Endodermal cell (in vitro differentiated cells): Measurements from ENCODE around the gene CNOT10. TPM values are rescaled to one million over a fixed set of nuclear protein-coding genes. Genes with fewer than 3 reads are reported as not detected.

ENCODE experiments used
- DNase-seq: peaks from one replicate; pipeline ENCODE4 v3.0.0-alpha.2; 2017
- H3K27ac ChIP-seq: 2 replicates; pipeline ENCODE4 v1.5.1; 2013; ENCODE audit warnings: mild to moderate bottlenecking, low read depth, low read length, moderate library complexity
- H3K27me3 ChIP-seq: 2 replicates; pipeline ENCODE4 v1.6.1; 2013; ENCODE audit warnings: mild to moderate bottlenecking, low read length, moderate library complexity; ENCODE audit not compliant: insufficient read depth, control insufficient read depth, poor library complexity, severe bottlenecking
- H3K36me3 ChIP-seq: 2 replicates; pipeline ENCODE4 v1.7.0; 2013; ENCODE audit warnings: mild to moderate bottlenecking, low read length, moderate library complexity; ENCODE audit not compliant: control insufficient read depth, insufficient read depth
- H3K4me1 ChIP-seq: one replicate; pipeline ENCODE4 v1.7.0; 2013; ENCODE audit warnings: low read length; ENCODE audit not compliant: control insufficient read depth, insufficient read depth
- H3K4me3 ChIP-seq: 2 replicates; pipeline ENCODE4 v1.5.1; 2013; ENCODE audit warnings: mild to moderate bottlenecking, low read length, moderate library complexity
- H3K9ac ChIP-seq: 2 replicates; pipeline ENCODE4 v1.6.1; 2013; ENCODE audit warnings: mild to moderate bottlenecking, low read length, moderate library complexity; ENCODE audit not compliant: poor library complexity, severe bottlenecking; ENCODE audit errors: extremely low read depth
- H3K9me3 ChIP-seq: 2 replicates; pipeline ENCODE4 v1.6.1; 2013; ENCODE audit warnings: mild to moderate bottlenecking, low read length, moderate library complexity; ENCODE audit not compliant: control insufficient read depth
- H3K27ac Mint-ChIP-seq: 2 replicates; pipeline ENCODE4 v1.8.0; 2020; ENCODE audit warnings: mixed read lengths
- H3K27me3 Mint-ChIP-seq: 2 replicates; pipeline ENCODE4 v1.8.0; 2021; ENCODE audit warnings: mild to moderate bottlenecking, mixed read lengths; ENCODE audit not compliant: insufficient read depth
- H3K36me3 Mint-ChIP-seq: 2 replicates; pipeline ENCODE4 v1.8.0; 2020; ENCODE audit warnings: low read depth, mixed read lengths
- H3K4me1 Mint-ChIP-seq: 2 replicates; pipeline ENCODE4 v1.8.0; 2020; ENCODE audit warnings: mixed read lengths
- H3K4me3 Mint-ChIP-seq: 2 replicates; pipeline ENCODE4 v1.8.0; 2020; ENCODE audit warnings: mild to moderate bottlenecking, moderate library complexity, mixed read lengths
- H3K9me3 Mint-ChIP-seq: 2 replicates; pipeline ENCODE4 v1.8.0; 2020; ENCODE audit warnings: mild to moderate bottlenecking, mixed read lengths
- CTCF ChIP-seq: fragments of 200-600 bp; sonication (generic); conservative IDR thresholded peaks from 2 replicates; pipeline ENCODE4 v1.5.0; 2021; ENCODE audit warnings: antibody characterized with exemption, mild to moderate bottlenecking
- WGBS, 2 experiments: methylation state at CpG; one replicate each; pipeline versions ENCODE4 v1.1.5 to v1.1.7; 2013; ENCODE audit warnings: missing lambda C conversion rate in 2 of 2, mixed read lengths in 1 of 2; ENCODE audit not compliant: insufficient coverage in 1 of 2, insufficient read length in 1 of 2; 5-methylcytosine and 5-hydroxymethylcytosine counted together
- total RNA-seq, 2 donors: library from RNA; stranded (reverse); fragmentation: NEBNext Ultra II Directional in 1 of 2; extraction: Animal tissue kit (Norgen Biotek cat#: 25700) in 1 of 2; gene quantifications; 2 replicates in 1 of 2; 3 replicates in 1 of 2; pipeline ENCODE4 v1.2.1, GENCODE V29; 2021

CNOT10 gene
- total RNA-seq, 2 donors from 2014 or later, result 53.6 to 54.1 TPM

- no peak overlapping the region for H3K4me3 Mint-ChIP-seq
- no peak for TF ChIP-seq CTCF
- peaks cover 11% of the 10 kb centered on the region for H3K36me3 ChIP-seq
- no peak overlapping the region for H3K27ac Mint-ChIP-seq
- H3K9me3 ChIP-seq, result peaks cover 3% of the 10 kb centered on the region
- H3K9ac ChIP-seq, result no peak overlapping the region
- DNase-seq, result no peak
- peaks cover 3% of the 10 kb centered on the region for H3K4me1 Mint-ChIP-seq
- no peak overlapping the region for H3K27ac ChIP-seq
- H3K4me1 ChIP-seq, result no peaks in the 10 kb centered on the region
- H3K27me3 ChIP-seq, result no peaks in the 10 kb centered on the region
- H3K4me3 ChIP-seq, result no peak overlapping the region
- H3K27me3 Mint-ChIP-seq, result no peaks in the 10 kb centered on the region
- H3K36me3 Mint-ChIP-seq, result peaks cover 29% of the 10 kb centered on the region
- no peaks in the 10 kb centered on the region for H3K9me3 Mint-ChIP-seq
- 98% methylated on average over 3 of the region's 3 CpGs; no CpG with 5 or more reads in 1 of the 2 experiments for WGBS, 2 experiments
These were observed 11.5 kb downstream of the CNOT10 start for GRCh38 chr3:32696523-32696922.

DNA sequence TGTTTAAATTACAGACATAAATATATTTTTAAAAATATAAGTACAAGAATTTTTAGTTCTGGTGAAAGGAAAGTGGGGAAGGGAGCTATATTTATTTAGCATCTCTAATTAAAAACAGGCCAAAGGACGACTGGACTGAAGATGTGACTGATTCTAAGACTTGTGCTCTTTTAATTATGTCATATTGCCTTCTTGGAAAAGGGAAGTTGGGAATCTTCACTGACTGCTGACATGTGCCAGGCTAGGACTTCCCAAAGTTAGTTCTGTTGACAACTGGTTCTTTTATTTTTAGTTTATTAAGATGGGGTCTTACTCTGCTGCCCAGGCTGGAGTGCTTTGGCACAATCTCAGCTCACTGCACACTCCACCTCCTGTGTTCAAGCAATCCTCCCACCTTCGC lies 13.5 kb downstream of the CNOT10 start:
- DNase-seq, result no peak
- no peaks in the 10 kb centered on the region for H3K27me3 ChIP-seq
- H3K4me3 Mint-ChIP-seq, result no peak overlapping the region
- peaks cover 3% of the 10 kb centered on the region for H3K9me3 ChIP-seq
- no peak overlapping the region for H3K4me3 ChIP-seq
- TF ChIP-seq CTCF, result no peak
- H3K27me3 Mint-ChIP-seq, result no peaks in the 10 kb centered on the region
- WGBS, 2 experiments, result 98 to 100% methylated on average over 2 of the region's 2 CpGs
- H3K4me1 Mint-ChIP-seq, result peaks cover 5% of the 10 kb centered on the region
- H3K4me1 ChIP-seq, result no peaks in the 10 kb centered on the region
- no peak overlapping the region for H3K27ac Mint-ChIP-seq
- H3K9me3 Mint-ChIP-seq, result no peaks in the 10 kb centered on the region
- H3K36me3 ChIP-seq, result peaks cover 11% of the 10 kb centered on the region
- peaks cover 27% of the 10 kb centered on the region for H3K36me3 Mint-ChIP-seq
- no peak overlapping the region for H3K9ac ChIP-seq
- no peak overlapping the region for H3K27ac ChIP-seq

GRCh38 chr3:32699429-32699828 lies 14.4 kb downstream of the CNOT10 start:
- TF ChIP-seq CTCF, result no peak
- H3K9me3 Mint-ChIP-seq, result no peaks in the 10 kb centered on the region
- no peaks in the 10 kb centered on the region for H3K27me3 ChIP-seq
- H3K36me3 Mint-ChIP-seq, result peaks cover 28% of the 10 kb centered on the region
- no peak overlapping the region for H3K4me3 ChIP-seq
- H3K9me3 ChIP-seq, result peaks cover 3% of the 10 kb centered on the region
- no peak overlapping the region for H3K9ac ChIP-seq
- H3K27me3 Mint-ChIP-seq, result no peaks in the 10 kb centered on the region
- no peak overlapping the region for H3K4me3 Mint-ChIP-seq
- no peak overlapping the region for H3K27ac ChIP-seq
- DNase-seq, result no peak
- WGBS, 2 experiments, result 98 to 100% methylated on average over 1 to 2 of the region's 2 CpGs
- H3K27ac Mint-ChIP-seq, result no peak overlapping the region
- peaks cover 7% of the 10 kb centered on the region for H3K4me1 Mint-ChIP-seq
- no peaks in the 10 kb centered on the region for H3K4me1 ChIP-seq
- peaks cover 11% of the 10 kb centered on the region for H3K36me3 ChIP-seq
